Measurements from ENCODE around the gene WDR43.

Gene WDR43

DNA sequence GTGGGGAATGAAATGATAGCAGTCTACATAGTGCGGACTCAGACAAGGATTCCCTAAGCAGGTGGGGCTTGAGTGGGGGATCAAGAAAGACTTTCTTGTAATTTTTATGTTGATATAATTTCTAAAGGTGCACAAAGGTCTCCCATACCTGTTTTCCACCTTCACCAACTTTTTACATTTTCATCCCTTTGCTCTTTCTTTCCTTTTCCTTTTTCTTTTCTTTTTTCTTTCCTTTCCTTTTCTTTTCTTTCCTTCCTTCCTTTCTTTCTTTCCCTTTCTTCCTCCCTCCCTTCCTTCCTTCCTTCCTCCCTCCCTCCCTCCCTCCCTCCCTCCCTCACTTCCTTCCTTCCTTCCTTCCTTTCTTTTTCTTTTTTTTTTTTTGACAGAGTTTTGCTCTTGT is 14.3 kb upstream of the WDR43 start:
- H3K27ac ChIP-seq = no peak overlapping the region
- TF ChIP-seq, protein P1, sequence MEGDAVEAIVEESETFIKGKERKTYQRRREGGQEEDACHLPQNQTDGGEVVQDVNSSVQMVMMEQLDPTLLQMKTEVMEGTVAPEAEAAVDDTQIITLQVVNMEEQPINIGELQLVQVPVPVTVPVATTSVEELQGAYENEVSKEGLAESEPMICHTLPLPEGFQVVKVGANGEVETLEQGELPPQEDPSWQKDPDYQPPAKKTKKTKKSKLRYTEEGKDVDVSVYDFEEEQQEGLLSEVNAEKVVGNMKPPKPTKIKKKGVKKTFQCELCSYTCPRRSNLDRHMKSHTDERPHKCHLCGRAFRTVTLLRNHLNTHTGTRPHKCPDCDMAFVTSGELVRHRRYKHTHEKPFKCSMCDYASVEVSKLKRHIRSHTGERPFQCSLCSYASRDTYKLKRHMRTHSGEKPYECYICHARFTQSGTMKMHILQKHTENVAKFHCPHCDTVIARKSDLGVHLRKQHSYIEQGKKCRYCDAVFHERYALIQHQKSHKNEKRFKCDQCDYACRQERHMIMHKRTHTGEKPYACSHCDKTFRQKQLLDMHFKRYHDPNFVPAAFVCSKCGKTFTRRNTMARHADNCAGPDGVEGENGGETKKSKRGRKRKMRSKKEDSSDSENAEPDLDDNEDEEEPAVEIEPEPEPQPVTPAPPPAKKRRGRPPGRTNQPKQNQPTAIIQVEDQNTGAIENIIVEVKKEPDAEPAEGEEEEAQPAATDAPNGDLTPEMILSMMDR (conservative IDR thresholded peaks at IDR 0.05) = no peak

GRCh38 chr2:28893488-28893887 is 979 bp upstream of the WDR43 start:
- TF ChIP-seq, protein P1 (conservative IDR thresholded peaks at IDR 0.05) = no peak
- no peak overlapping the region for H3K27ac ChIP-seq

DNA sequence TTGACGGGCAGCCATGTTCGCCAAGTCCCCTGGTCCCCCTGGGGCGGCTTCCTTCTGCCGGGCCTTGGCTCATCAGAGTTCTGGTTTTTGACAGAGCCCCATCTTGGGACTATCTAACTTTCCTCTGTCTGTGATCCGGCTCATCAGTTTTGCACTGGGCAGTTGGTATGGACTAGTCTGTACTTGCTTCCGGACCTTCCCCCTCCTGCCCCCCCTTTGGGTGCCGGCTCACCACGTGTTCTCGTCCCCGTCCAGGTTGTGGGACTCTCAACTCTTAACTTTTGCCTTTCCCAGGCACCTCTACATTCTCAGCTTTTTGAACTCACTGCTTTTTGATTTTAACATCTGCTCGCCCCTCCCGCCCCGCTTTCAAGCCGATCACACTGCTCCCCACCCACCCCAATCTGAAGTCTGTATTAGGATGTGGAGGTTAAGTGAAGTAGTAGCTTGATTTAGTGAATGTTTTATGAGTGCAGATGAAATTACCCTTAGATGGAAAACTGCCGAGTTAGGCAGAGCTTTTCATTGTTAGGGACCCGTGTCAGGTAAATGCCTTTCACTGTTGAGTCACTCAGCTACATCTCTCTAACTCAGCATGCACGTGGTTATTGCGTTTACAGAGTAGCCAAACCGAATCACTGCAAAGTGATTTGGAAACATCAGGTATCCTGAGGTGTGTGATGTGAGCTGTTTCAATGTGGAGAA is 874 bp downstream of the WDR43 start:
- peak overlapping the region; percentile 90 for H3K27ac ChIP-seq
- TF ChIP-seq, protein P1 (conservative IDR thresholded peaks at IDR 0.05) = no peak

DNA sequence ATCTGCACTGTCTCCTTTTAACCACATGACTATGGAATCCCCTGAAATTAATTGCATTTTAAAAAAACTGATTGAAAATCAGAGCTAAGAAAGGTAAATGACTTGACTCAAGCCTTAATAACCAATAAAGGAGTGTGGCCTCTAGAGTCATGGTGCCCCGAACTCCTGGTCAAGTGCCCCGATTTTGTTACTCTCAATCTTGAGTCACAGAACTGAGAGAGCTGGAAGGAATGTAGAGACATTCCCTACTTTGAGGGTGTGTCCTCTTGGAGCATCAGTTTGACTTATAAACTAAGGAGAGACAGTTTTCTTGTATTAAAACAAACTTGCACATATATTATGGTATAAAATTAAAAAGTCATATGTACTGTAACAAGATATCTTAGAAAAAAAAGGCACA is 2.4 kb downstream of the WDR43 start:
- TF ChIP-seq, protein P1 (conservative IDR thresholded peaks at IDR 0.05) = no peak
- no peak overlapping the region for H3K27ac ChIP-seq

GRCh38 chr2:28898048-28898447 is 3.6 kb downstream of the WDR43 start:
- no peak overlapping the region for H3K27ac ChIP-seq
- TF ChIP-seq, protein P1 (conservative IDR thresholded peaks at IDR 0.05) = no peak

- no peak overlapping the region for H3K27ac ChIP-seq
- TF ChIP-seq, protein P1 (conservative IDR thresholded peaks at IDR 0.05) = no peak
Observed at GRCh38 chr2:28901202-28901601, 6.7 kb downstream of the WDR43 start.

DNA sequence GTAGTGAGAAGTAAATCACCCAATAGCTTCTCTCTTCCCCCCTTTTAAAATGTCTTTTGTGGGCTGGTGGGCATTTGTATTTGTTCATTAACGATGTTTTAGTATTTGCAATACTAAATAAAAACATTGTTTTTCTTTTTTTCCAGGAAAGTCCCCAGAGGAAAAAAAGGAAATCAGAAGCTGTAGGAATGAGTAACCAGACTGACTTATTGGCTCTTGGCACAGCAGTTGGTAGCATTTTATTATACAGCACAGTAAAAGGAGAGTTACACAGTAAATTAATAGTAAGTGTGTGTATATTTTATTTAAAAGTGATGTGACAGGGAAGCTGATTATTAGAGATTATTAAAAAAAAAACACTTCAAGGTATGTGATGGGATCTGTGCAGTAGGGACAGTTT is 7.4 kb downstream of the WDR43 start:
- TF ChIP-seq, protein P1 (conservative IDR thresholded peaks at IDR 0.05) = no peak
- no peak overlapping the region for H3K27ac ChIP-seq
